GM12801 (cell line): ENCODE measurements around the gene NTSR1.

ENCODE experiments used
- TF ChIP-seq, protein P1 (sequence below): IDR thresholded peaks from one replicate; pipeline ENCODE4 v1.5.1; 2011; ENCODE audit warnings: control low read depth; ENCODE audit not compliant: insufficient read length; ENCODE audit errors: extremely low read depth

The NTSR1 gene

DNA sequence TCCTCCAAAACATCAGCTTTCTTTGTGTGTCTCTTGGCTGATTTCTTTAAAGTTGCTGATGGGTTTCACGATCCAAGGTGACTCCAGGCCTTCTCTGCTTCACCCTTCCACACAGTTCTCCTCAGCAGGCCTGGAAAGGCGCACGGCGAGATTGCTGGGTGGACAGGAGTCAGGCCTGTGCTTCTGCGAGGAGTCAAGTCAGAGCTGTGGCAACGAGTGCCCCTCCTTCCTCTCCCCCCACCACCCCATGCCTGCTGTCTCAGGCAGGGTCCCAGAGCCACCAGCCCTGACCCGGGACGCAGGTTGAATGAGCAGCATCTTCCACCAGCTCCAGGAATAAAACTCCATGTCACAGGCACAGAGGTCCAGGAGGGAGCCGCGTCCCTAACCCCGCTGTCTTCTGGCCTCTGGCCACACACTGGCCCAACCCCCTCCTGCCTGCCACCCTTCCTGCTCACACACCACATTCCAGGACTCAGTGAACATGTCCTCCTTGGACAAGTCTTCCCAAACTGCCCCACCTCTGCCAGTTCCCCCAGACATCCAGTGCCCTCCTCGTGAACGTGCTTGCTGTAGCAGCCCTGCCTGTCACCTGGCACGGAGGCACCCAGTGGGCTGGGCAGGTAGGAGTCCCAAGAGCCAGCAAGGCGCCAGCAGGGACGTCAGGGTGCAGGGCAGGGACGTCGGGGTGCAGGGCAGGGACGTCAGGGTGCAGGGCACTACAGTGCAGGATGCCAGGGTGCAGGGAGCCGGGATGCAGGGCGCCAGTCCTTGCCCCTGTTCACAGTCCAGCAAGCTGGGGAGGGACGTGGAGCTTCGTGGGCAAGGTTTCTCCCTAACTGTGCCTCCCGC is 7.2 kb upstream of the NTSR1 start:
- TF ChIP-seq, protein P1, sequence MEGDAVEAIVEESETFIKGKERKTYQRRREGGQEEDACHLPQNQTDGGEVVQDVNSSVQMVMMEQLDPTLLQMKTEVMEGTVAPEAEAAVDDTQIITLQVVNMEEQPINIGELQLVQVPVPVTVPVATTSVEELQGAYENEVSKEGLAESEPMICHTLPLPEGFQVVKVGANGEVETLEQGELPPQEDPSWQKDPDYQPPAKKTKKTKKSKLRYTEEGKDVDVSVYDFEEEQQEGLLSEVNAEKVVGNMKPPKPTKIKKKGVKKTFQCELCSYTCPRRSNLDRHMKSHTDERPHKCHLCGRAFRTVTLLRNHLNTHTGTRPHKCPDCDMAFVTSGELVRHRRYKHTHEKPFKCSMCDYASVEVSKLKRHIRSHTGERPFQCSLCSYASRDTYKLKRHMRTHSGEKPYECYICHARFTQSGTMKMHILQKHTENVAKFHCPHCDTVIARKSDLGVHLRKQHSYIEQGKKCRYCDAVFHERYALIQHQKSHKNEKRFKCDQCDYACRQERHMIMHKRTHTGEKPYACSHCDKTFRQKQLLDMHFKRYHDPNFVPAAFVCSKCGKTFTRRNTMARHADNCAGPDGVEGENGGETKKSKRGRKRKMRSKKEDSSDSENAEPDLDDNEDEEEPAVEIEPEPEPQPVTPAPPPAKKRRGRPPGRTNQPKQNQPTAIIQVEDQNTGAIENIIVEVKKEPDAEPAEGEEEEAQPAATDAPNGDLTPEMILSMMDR, result no peak

DNA sequence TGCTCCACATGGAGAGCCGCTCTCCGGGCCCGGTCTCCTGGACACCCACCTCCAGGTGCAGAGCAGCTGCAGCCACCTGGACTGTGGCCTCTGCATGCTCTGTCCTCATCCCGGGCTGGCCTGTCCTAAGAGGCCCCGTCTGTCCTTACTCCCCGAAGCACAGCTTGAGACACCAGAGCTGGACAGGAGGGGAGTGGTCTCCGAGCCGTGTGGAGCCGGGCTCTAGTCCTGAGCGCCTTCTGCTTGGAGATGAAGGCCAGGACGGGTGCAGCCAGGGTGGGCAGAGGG is 6.7 kb upstream of the NTSR1 start:
- TF ChIP-seq, protein P1, result no peak

DNA sequence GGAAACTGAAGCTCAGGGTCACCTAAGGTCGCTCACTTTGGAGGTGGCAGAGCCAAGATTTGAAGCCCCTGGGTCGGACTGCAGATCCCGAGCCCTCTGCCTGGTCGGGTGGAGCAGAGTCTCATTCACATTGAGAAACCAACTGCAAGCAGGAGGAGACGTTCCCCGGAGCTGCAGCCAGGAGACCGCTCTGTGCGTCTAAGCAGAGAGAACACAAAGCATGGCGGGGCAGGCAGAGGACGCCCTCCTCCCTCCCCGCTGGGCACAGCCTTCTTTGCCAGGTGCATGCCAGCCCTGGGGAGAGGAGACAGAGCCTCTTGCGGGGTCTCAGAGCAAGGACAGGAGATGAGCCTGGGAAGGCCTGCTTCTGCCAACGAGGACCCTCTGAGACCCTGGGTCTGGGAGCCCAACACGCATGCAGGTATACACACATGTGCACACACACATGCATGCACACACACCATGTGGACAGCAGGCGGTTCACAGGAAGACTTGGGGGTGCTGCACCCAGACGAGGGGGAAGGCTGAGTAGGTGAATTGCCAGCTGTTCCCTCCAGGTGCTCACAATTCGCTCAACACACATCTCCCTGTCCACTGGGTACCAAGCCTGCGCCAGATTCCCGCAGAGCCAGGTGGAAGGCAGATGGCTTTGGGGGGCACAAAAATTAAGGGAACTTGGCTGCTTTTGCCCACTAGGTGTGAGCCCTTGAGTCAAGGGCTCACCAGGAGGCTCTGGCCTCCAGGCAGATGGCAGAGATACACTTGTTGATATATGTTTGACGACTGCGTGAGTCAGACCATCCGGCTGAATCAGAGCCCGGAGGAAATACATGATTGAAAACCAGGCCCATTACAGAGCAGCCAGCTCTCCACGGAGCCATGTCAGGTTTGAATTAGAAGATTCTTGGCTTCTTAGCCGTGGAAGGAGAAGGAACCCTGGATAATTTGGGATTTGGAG is 5.5 kb upstream of the NTSR1 start:
- TF ChIP-seq, protein P1, result no peak

DNA sequence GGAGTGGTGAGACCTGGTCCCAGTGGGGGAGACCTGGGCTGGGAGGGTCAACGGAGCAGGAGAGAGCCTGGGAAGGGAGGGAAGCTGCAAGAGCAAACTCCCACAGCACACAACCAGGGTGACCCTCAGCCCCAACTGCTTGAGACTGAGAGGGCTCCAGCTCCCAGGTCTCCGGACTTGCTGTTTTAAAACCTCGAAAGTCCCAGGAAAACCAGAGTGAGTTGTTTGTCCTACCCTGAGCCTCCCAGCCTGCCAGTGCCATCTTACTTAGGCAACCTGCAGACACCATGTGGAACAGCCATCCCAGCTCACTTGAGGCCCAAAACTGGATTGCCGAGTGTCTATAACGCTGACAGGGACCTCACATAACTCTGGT is 4.8 kb upstream of the NTSR1 start:
- TF ChIP-seq, protein P1, result no peak

DNA sequence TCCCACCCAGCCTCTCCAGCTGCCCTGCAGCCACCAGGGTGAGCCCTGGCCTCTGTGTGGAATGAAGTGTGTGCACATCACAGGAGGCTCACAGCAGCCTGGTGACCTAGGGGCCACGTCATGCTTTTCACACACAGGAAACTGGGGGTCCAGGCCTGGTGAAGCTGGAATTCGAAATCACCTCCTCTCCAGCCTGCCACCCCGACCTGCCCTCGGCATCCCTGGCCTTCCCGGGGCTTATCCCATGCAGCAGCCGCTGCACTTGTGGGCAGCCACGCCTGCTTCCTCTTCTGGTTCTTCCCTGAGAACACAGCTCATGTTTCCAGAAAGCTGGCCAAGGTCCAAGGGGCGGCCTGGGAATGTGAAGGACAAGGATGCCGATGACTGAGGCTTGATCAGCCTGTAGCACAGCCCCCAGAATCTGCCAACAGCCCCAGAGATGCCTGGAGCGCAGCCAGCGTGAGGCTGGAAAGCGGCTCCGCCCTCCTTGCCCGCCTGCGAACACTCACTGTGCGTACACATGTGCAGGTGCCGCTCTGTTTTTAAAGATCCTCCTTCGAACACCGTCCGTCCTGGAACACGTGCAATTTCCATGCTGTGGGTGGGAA is 4.2 kb upstream of the NTSR1 start:
- TF ChIP-seq, protein P1, result no peak

DNA sequence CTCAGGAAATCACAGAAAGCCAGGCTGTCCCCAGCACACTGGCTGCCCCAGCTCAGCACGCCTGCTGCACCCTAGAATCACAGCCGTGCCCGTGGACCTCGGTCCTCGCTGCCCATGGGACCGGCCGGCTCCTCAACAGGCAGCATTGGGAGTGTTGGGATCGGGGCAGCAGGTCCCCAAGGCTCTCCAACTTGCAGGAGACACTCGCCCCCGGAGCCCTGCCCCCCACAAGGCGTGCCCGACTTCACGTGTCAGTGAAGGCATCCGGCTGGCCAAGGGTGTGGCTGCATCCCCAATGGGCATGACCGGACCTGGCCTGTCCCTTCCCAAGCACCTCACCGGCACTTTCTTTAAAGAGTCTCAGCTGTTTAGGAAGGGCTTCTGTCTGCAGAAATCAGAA is 3.0 kb upstream of the NTSR1 start:
- TF ChIP-seq, protein P1, result no peak

DNA sequence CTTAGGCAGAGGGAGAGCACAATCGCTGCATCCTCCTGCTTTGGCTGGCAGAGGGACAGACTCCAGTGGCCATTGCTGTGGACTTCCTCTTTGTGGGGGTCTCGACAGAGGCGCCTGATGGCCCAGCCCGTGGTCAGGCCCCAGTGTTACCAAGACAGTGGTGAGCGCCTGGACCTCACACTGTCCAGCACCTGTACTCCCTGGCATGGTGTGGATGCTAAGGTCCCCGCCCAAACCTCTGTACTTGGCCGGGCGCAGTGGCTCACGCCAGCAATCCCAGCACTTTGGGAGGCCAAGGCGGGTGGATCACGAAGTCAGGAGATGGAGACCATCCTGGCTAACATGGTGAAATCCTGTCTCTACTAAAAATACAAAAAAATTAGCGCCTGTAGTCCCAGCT is 2.3 kb upstream of the NTSR1 start:
- TF ChIP-seq, protein P1, result no peak
